ENCODE results near the gene TSGA10IP. TPM values are rescaled to one million over a fixed set of nuclear protein-coding genes. Genes with fewer than 3 reads are reported as not detected.

TSGA10IP gene
- total RNA-seq, 1 experiment from 2014 or later: not detected

DNA sequence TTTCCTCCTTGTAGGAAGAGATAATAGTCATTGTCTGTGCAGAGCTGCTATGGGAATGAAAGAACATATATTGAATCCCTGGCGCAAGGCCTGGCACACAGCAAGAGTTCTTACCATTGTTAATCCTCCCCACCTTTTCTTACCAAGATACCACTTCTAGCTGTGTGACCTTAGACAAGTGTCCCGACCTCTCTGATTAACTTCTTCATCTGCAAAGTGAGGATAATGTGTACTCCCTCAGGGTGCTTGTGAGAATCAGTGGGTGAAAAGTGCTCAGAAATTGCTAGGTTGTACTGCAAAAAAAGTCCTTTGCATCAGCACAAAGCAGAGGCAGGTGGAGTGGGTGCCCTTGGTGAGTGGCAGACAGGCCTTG, 62.8 kb downstream of the TSGA10IP start:
- Histone ChIP-seq H4K20me1 (ENCODE audit: insufficient read depth) (no peaks in the 10 kb centered on the region), H3K27ac (ENCODE audit: low read depth, low read length) (peak overlapping the region; percentile 46), H2AFZ (ENCODE audit: low read depth, low read length, poor library complexity, severe bottlenecking) (no peak overlapping the region), H3K36me3 (ENCODE audit: control insufficient read depth in 1 of 2, insufficient read depth in 2 of 2, low read length in 2 of 2) (peaks cover 11 to 24% of the 10 kb centered on the region in 2 experiments), H3K9me3 (ENCODE audit: control insufficient read depth in 1 of 2, insufficient read depth in 1 of 2, low read depth in 1 of 2, low read length in 2 of 2) (no peaks in the 10 kb centered on the region), H3K4me1 (ENCODE audit: control insufficient read depth in 1 of 2, insufficient read depth in 2 of 2, low read length in 2 of 2) (peaks cover 51 to 90% of the 10 kb centered on the region in 2 experiments), H3K4me3 (replicated peaks in 1 of 2; ENCODE audit: low read depth in 1 of 2, low read length in 2 of 2) (no peak overlapping the region), H3K9me2 (ENCODE audit: insufficient read depth) (no peaks in the 10 kb centered on the region), H3K9ac (ENCODE audit: low read length) (peak overlapping the region; percentile 11; the same call in 1 of the 2 replicates), H3K79me2 (ENCODE audit: insufficient read depth, low read length) (peaks cover 25% of the 10 kb centered on the region), H3K27me3 (ENCODE audit: insufficient read depth, low read length) (no peaks in the 10 kb centered on the region), H3K4me2 (ENCODE audit: low read length) (peak overlapping the region; percentile 36)
- intact Hi-C loops (cut with micrococcal nuclease): no loop called here
- ChIA-PET CTCF (interaction anchor here (0.6 to 1.3 kb wide), 2 partner anchors 15 to 148 kb away, joined by 3 to 5 read pairs; partner anchors contain the start of gene MUS81), RAD21 (ENCODE audit: low non-redundant PET in 1 of 2, low total read pairs in 2 of 2, uncharacterized antibody in 2 of 2, unreplicated experiment in 2 of 2) (no interaction called here), POLR2A (interaction anchor here (1.1 kb wide), 1 partner anchor 118 kb away, joined by 4 read pairs; the partner anchor contains the start of gene CCDC85B)
- ATAC-seq (no peak), DNase-seq (ENCODE audit: low read depth, low spot score) (no peak)
- TF ChIP-seq ZFX (IDR thresholded peaks at IDR 0.05): no peak
- TF ChIP-seq SP1 (IDR thresholded peaks at IDR 0.05; ENCODE audit: low read depth): no peak
- TF ChIP-seq RAD21 (IDR thresholded peaks at IDR 0.05; ENCODE audit: low read depth): no peak
- TF ChIP-seq, protein P1, sequence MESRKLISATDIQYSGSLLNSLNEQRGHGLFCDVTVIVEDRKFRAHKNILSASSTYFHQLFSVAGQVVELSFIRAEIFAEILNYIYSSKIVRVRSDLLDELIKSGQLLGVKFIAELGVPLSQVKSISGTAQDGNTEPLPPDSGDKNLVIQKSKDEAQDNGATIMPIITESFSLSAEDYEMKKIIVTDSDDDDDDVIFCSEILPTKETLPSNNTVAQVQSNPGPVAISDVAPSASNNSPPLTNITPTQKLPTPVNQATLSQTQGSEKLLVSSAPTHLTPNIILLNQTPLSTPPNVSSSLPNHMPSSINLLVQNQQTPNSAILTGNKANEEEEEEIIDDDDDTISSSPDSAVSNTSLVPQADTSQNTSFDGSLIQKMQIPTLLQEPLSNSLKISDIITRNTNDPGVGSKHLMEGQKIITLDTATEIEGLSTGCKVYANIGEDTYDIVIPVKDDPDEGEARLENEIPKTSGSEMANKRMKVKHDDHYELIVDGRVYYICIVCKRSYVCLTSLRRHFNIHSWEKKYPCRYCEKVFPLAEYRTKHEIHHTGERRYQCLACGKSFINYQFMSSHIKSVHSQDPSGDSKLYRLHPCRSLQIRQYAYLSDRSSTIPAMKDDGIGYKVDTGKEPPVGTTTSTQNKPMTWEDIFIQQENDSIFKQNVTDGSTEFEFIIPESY (IDR thresholded peaks at IDR 0.05; ENCODE audit: extremely low read depth, insufficient replicate concordance, low read length): no peak
- TF ChIP-seq EGR1 (IDR thresholded peaks at IDR 0.05; ENCODE audit: low read depth): no peak
- no peak for TF ChIP-seq CTCF (IDR thresholded peaks at IDR 0.05 in 2 of 3, conservative IDR thresholded peaks at IDR 0.05 in 1 of 3; ENCODE audit: borderline replicate concordance in 1 of 3, insufficient read depth in 1 of 3, low read depth in 2 of 3, low read length in 2 of 3)
- TF ChIP-seq EZH2 (IDR thresholded peaks at IDR 0.05): no peak
- TF ChIP-seq SRF (IDR thresholded peaks at IDR 0.05; ENCODE audit: low read depth): no peak
- no peak for TF ChIP-seq YY1 (IDR thresholded peaks at IDR 0.05; ENCODE audit: extremely low read depth, insufficient replicate concordance, low read depth, low read length)
- TF ChIP-seq TCF7L2 (IDR thresholded peaks at IDR 0.05; ENCODE audit: borderline replicate concordance, extremely low read depth, insufficient read depth, insufficient read length): no peak
- TF ChIP-seq EZH2phosphoT487 (IDR thresholded peaks at IDR 0.05; ENCODE audit: borderline replicate concordance): no peak
- TF ChIP-seq POLR2AphosphoS5 (IDR thresholded peaks at IDR 0.05; ENCODE audit: low read depth, low read length): no peak
- no peak for TF ChIP-seq POLR2A (IDR thresholded peaks at IDR 0.05; ENCODE audit: borderline replicate concordance, extremely low read depth, insufficient read depth, insufficient read length)
- no peak for TF ChIP-seq ATF3 (IDR thresholded peaks at IDR 0.05)
- no peak for TF ChIP-seq JUND (IDR thresholded peaks at IDR 0.05)
- TF ChIP-seq MAX (IDR thresholded peaks at IDR 0.05): no peak
- BruUV-seq (replicated peaks): no TSS peak
